ENCODE data around the gene C9orf152. TPM values are rescaled to one million over a fixed set of nuclear protein-coding genes. Genes with fewer than 3 reads are reported as not detected.

Gene C9orf152
- total and polyA plus RNA-seq, 2 donors (not counting 1 experiment from before 2014, with no cell fraction given): under 0.01 TPM; not detected in 1

DNA sequence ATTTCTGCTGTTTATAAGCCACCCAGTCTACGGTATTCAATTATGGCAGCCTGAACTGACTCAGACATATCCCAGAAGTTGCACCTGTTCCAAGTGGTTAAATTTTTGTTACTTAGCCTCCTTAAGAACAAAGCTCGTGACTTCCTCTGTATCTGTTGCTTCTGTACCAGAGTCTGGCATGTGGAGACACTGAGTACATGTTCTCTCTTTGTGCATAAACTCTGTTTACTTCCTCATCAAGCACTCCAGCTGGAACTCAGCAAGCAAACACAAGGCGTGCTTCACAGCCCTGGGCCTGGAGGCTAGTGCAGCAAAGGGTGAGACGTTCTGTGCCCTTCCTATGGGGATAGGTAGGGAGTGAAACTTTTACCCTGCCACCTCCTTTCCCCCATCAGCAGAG, 19.0 kb downstream of the C9orf152 start:
- peak in 1 of 2 donors; percentile 45 for DNase-seq (ENCODE audit: low read depth in 2 of 2)
- H3K4me3 ChIP-seq (replicated peaks in 1 of 4; ENCODE audit: control extremely low read depth in 1 of 4, insufficient read depth in 1 of 4, low read depth in 3 of 4, low read length in 4 of 4): no peak overlapping the region
- no peak overlapping the region for H2AFZ ChIP-seq (ENCODE audit: low read length)
- no peaks in the 10 kb centered on the region for H4K20me1 ChIP-seq (ENCODE audit: control insufficient read depth, extremely low read depth, insufficient read depth, low read length)
- no peaks in the 10 kb centered on the region for H3K36me3 ChIP-seq (ENCODE audit: control insufficient read depth, insufficient read depth, low read length)
- no peaks in the 10 kb centered on the region for H3K9me3 ChIP-seq (ENCODE audit: control insufficient read depth, insufficient read depth, low read depth, low read length)
- H3K27me3 ChIP-seq (ENCODE audit: control insufficient read depth, insufficient read depth, low read length): no peaks in the 10 kb centered on the region
- H3K4me1 ChIP-seq (ENCODE audit: control insufficient read depth, extremely low read depth, insufficient read depth, low read length): peaks cover 5% of the 10 kb centered on the region
- H3K9ac ChIP-seq (ENCODE audit: insufficient read depth, low read length): no peak overlapping the region
- no peak overlapping the region for H3K27ac ChIP-seq (ENCODE audit: insufficient read depth, low read length)
- H3K79me2 ChIP-seq (ENCODE audit: control insufficient read depth, insufficient read depth, low read length): no peaks in the 10 kb centered on the region
- TF ChIP-seq, protein P1, sequence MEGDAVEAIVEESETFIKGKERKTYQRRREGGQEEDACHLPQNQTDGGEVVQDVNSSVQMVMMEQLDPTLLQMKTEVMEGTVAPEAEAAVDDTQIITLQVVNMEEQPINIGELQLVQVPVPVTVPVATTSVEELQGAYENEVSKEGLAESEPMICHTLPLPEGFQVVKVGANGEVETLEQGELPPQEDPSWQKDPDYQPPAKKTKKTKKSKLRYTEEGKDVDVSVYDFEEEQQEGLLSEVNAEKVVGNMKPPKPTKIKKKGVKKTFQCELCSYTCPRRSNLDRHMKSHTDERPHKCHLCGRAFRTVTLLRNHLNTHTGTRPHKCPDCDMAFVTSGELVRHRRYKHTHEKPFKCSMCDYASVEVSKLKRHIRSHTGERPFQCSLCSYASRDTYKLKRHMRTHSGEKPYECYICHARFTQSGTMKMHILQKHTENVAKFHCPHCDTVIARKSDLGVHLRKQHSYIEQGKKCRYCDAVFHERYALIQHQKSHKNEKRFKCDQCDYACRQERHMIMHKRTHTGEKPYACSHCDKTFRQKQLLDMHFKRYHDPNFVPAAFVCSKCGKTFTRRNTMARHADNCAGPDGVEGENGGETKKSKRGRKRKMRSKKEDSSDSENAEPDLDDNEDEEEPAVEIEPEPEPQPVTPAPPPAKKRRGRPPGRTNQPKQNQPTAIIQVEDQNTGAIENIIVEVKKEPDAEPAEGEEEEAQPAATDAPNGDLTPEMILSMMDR (conservative IDR thresholded peaks at IDR 0.05 in 1 of 2, IDR thresholded peaks at IDR 0.05 in 1 of 2; ENCODE audit: low read depth in 1 of 2, low read length in 2 of 2): no peak
- TF ChIP-seq EZH2 (IDR thresholded peaks at IDR 0.05; ENCODE audit: low read length, missing control alignments): no peak
- no peak overlapping the region for H3K4me2 ChIP-seq (ENCODE audit: extremely low read depth, insufficient read depth, low read length)

DNA sequence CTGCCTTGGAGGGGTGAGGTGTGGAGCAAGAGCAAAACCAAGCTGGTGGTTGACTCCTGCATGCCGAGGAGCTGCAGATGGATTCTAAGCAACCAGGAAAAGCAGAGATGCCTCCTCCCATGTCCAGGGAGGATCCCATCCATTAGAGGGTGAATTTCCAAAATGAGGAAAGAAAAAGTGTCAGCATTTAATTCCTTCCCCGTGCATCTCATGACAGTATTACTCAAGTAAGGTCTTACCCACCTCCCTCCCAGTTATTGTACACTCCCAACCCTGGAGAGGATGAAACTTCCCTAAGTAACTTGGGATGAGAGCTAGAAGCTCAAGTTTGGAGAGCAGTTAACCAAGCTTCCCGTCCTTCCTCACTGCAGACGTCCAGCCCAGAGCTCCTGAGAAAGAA, 19.9 kb downstream of the C9orf152 start:
- Histone ChIP-seq H3K4me3 (replicated peaks in 1 of 4; ENCODE audit: control extremely low read depth in 1 of 4, insufficient read depth in 1 of 4, low read depth in 3 of 4, low read length in 4 of 4) (no peak overlapping the region), H3K4me2 (ENCODE audit: extremely low read depth, insufficient read depth, low read length) (no peak overlapping the region), H3K27ac (ENCODE audit: insufficient read depth, low read length) (no peak overlapping the region), H3K9ac (ENCODE audit: insufficient read depth, low read length) (no peak overlapping the region), H3K36me3 (ENCODE audit: control insufficient read depth, insufficient read depth, low read length) (no peaks in the 10 kb centered on the region), H4K20me1 (ENCODE audit: control insufficient read depth, extremely low read depth, insufficient read depth, low read length) (no peaks in the 10 kb centered on the region), H3K27me3 (ENCODE audit: control insufficient read depth, insufficient read depth, low read length) (no peaks in the 10 kb centered on the region), H2AFZ (ENCODE audit: low read length) (no peak overlapping the region), H3K4me1 (ENCODE audit: control insufficient read depth, extremely low read depth, insufficient read depth, low read length) (peaks cover 5% of the 10 kb centered on the region), H3K79me2 (ENCODE audit: control insufficient read depth, insufficient read depth, low read length) (no peaks in the 10 kb centered on the region), H3K9me3 (ENCODE audit: control insufficient read depth, insufficient read depth, low read depth, low read length) (no peaks in the 10 kb centered on the region)
- no peak for TF ChIP-seq EZH2 (IDR thresholded peaks at IDR 0.05; ENCODE audit: low read length, missing control alignments)
- no peak for DNase-seq (ENCODE audit: low read depth in 2 of 2)

DNA sequence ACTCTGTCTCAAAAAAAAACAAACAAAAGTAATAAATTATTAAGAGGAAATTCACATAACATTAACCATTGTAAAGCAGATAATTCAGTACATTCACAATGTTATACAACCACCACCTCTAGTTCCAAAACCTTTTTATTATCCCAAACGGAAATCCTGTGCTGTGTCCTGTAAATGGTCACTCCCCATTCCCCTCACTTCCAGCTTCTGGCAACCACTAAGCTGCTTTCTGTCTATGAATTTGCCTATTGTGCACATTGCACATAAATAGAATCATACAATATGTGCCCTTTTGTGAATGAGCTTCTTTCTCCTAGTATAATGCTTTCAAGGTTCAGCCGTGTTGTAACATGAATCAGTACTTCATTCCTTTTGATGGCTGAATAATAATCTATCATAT, 20.8 kb downstream of the C9orf152 start:
- no peak overlapping the region for H3K4me3 ChIP-seq (replicated peaks in 1 of 4; ENCODE audit: control extremely low read depth in 1 of 4, insufficient read depth in 1 of 4, low read depth in 3 of 4, low read length in 4 of 4)
- no peak overlapping the region for H3K27ac ChIP-seq (ENCODE audit: insufficient read depth, low read length)
- H3K9ac ChIP-seq (ENCODE audit: insufficient read depth, low read length): no peak overlapping the region
- no peaks in the 10 kb centered on the region for H4K20me1 ChIP-seq (ENCODE audit: control insufficient read depth, extremely low read depth, insufficient read depth, low read length)
- peaks cover 2% of the 10 kb centered on the region for H3K4me1 ChIP-seq (ENCODE audit: control insufficient read depth, extremely low read depth, insufficient read depth, low read length)
- H3K4me2 ChIP-seq (ENCODE audit: extremely low read depth, insufficient read depth, low read length): no peak overlapping the region
- TF ChIP-seq, protein P1 (conservative IDR thresholded peaks at IDR 0.05 in 1 of 2, IDR thresholded peaks at IDR 0.05 in 1 of 2; ENCODE audit: low read depth in 1 of 2, low read length in 2 of 2): no peak
- no peak for TF ChIP-seq EZH2 (IDR thresholded peaks at IDR 0.05; ENCODE audit: low read length, missing control alignments)
- no peaks in the 10 kb centered on the region for H3K36me3 ChIP-seq (ENCODE audit: control insufficient read depth, insufficient read depth, low read length)
- no peaks in the 10 kb centered on the region for H3K79me2 ChIP-seq (ENCODE audit: control insufficient read depth, insufficient read depth, low read length)
- DNase-seq (ENCODE audit: low read depth in 2 of 2): no peak
- no peaks in the 10 kb centered on the region for H3K27me3 ChIP-seq (ENCODE audit: control insufficient read depth, insufficient read depth, low read length)
- no peak overlapping the region for H2AFZ ChIP-seq (ENCODE audit: low read length)
- H3K9me3 ChIP-seq (ENCODE audit: control insufficient read depth, insufficient read depth, low read depth, low read length): no peaks in the 10 kb centered on the region
